GM12878 (cell line): ENCODE results near the gene MYL11. TPM values are rescaled to one million over a fixed set of nuclear protein-coding genes. Genes with fewer than 3 reads are reported as not detected.

Source experiments
- ATF7 ChIP-seq: fragments of 450-650 bp; IDR thresholded peaks from 2 replicates; pipeline ENCODE4 v1.6.1; 2016; ENCODE audit warnings: low read depth, mild to moderate bottlenecking
- BRCA1 ChIP-seq: IDR thresholded peaks from 2 replicates; pipeline ENCODE4 v1.6.1; 2011; ENCODE audit warnings: low read depth, low read length, improper control_type of control experiment
- CBX3 ChIP-seq: fragments of 200-600 bp; sonication (generic); IDR thresholded peaks from 2 replicates; pipeline ENCODE4 v1.6.1; 2016; ENCODE audit warnings: low read depth, borderline replicate concordance
- EGR1 ChIP-seq, 2 experiments: IDR thresholded peaks; 1 replicate in 1 of 2; 2 replicates in 1 of 2; pipeline ENCODE4 v1.6.1; 2011 to 2012; ENCODE audit warnings: low read depth in 2 of 2, low read length in 2 of 2, borderline replicate concordance in 1 of 2, mild to moderate bottlenecking in 1 of 2, moderate library complexity in 1 of 2
- ESRRA ChIP-seq: IDR thresholded peaks from 2 replicates; pipeline ENCODE4 v1.6.1; 2012; ENCODE audit warnings: mild to moderate bottlenecking, low read length, improper control_type of control experiment
- GABPA ChIP-seq: IDR thresholded peaks from 2 replicates; pipeline ENCODE4 v1.6.1; 2014; ENCODE audit warnings: antibody characterized with exemption, low read depth, mild to moderate bottlenecking, inconsistent platforms
- IRF4 ChIP-seq: IDR thresholded peaks from 2 replicates; pipeline ENCODE4 v1.6.1; 2011; ENCODE audit warnings: low read depth, low read length
- KLF5 ChIP-seq: fragments of 450-650 bp; IDR thresholded peaks from 2 replicates; pipeline ENCODE4 v1.6.1; 2014; ENCODE audit warnings: mild to moderate bottlenecking; ENCODE audit not compliant: partially characterized antibody
- MXI1 ChIP-seq: fragments of 150-350 bp; IDR thresholded peaks from 2 replicates; pipeline ENCODE4 v1.6.1; 2011; ENCODE audit warnings: low read depth, mild to moderate bottlenecking, inconsistent platforms, low read length, improper control_type of control experiment
- MYC ChIP-seq: IDR thresholded peaks from 2 replicates; pipeline ENCODE4 v1.6.1; 2011; ENCODE audit warnings: mild to moderate bottlenecking, low read length, moderate library complexity, inconsistent platforms; ENCODE audit not compliant: insufficient read depth, insufficient replicate concordance, insufficient read length, severe bottlenecking
- NFXL1 ChIP-seq: fragments of 450-650 bp; IDR thresholded peaks from 2 replicates; pipeline ENCODE4 v1.6.1; 2017; ENCODE audit warnings: antibody characterized with exemption, mild to moderate bottlenecking, borderline replicate concordance
- NFYB ChIP-seq: IDR thresholded peaks from 2 replicates; pipeline ENCODE4 v1.6.1; 2011; ENCODE audit warnings: low read depth, mild to moderate bottlenecking, low read length, improper control_type of control experiment, moderate library complexity; ENCODE audit not compliant: insufficient read depth
- RAD51 ChIP-seq: fragments of 450-650 bp; IDR thresholded peaks from 2 replicates; pipeline ENCODE4 v1.6.1; 2016; ENCODE audit warnings: moderate library complexity, mild to moderate bottlenecking, inconsistent platforms
- TARDBP ChIP-seq: IDR thresholded peaks from 2 replicates; pipeline ENCODE4 v1.6.1; 2016; ENCODE audit warnings: borderline replicate concordance
- polyA plus RNA-seq, 11 experiments: library from polyadenylated mRNA; depleted of rRNA in 4 of 11; unstranded in 6 of 11; stranded (reverse) in 5 of 11; fragments of >200 nt; fragmentation: Nextera tagmentation in 4 of 11; fragmentation: Illumina TruSeq in 1 of 11; extraction: Ambion mirVana in 4 of 11; extraction: Trizol in 1 of 11; gene quantifications; 1 replicate in 1 of 11; 2 replicates in 10 of 11; pipeline versions ENCODE4 v1.2.1 to v1.2.3, GENCODE V29; 2011 to 2016; ENCODE audit warnings: inconsistent platforms in 2 of 11, missing spikeins in 2 of 11, low read depth in 1 of 11
- total RNA-seq, 4 experiments: library from RNA; depleted of rRNA in 3 of 4; stranded (reverse); fragments of >200 nt in 3 of 4; fragmentation: Illumina TruSeq in 1 of 4; extraction: Trizol in 1 of 4; gene quantifications; 2 replicates each; pipeline versions ENCODE4 v1.2.1 to v1.2.3, GENCODE V29; 2013 to 2021
- TF ChIP-seq, protein P1 (sequence below): IDR thresholded peaks from 2 replicates; pipeline ENCODE4 v1.6.1; 2011; ENCODE audit warnings: low read depth, low read length, improper control_type of control experiment, borderline replicate concordance
- TF ChIP-seq, protein P2 (sequence below): IDR thresholded peaks from 2 replicates; pipeline ENCODE4 v1.6.1; 2012; ENCODE audit warnings: mild to moderate bottlenecking, low read depth, low read length
- TF ChIP-seq, protein P3 (sequence below): IDR thresholded peaks from 2 replicates; pipeline ENCODE4 v1.6.1; 2011; ENCODE audit warnings: borderline replicate concordance, low read depth, mild to moderate bottlenecking, moderate library complexity, low read length; ENCODE audit not compliant: insufficient read depth, poor library complexity, severe bottlenecking
- TF ChIP-seq, protein P4 (sequence below): fragments of 450-650 bp; IDR thresholded peaks from 2 replicates; pipeline ENCODE4 v1.6.1; 2014; ENCODE audit warnings: mild to moderate bottlenecking
- TF ChIP-seq, protein P5 (sequence below): IDR thresholded peaks from 2 replicates; pipeline ENCODE4 v1.6.1; 2011; ENCODE audit warnings: low read depth, mild to moderate bottlenecking, low read length, moderate library complexity, borderline replicate concordance; ENCODE audit errors: extremely low read depth

Gene MYL11
- total and polyA plus RNA-seq, 10 of the 15 experiments (the other 5 are each of a cell fraction or from before 2014, with no cell fraction given), result 0.19 to 1.2 (median 0.61) TPM; not detected in 5

DNA sequence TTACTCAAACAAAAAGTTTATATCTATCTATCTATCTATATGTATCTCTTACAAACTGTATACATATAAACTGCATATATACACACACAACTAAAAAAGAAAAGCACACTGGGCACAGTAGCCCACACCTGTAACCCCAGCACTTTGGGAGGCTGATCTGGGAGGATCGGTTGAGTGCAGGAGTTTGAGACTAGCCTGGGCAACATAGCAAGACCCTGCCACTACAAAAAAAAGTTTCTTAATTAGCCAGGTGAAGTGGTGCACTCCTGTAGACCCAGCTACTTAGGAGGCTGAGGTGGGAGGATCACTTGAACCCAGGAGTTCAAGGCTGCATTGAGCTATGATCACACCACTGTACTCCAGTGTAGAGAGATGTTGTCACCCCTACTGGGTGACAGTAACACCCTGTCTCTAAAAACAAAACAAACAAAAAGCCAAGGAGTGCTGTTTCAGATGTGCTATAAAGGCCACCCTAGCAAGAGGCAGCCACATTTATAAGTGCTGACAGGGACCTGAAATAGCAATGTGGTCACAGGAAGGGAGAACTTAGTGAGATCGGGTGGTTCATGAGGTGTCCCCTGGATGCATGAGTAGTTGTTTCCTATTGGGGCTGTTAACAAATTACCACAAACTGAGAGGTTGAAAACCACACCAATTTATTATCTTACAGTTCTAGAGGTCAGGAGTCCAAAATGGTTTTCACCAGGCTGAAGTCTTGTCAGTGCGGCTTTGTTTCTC lies 24.3 kb upstream of the MYL11 start (continued):
- peak; percentile 54; the same call in 1 of the 2 replicates for TF ChIP-seq NFYB
- no peak for TF ChIP-seq MYC
- TF ChIP-seq IRF4, result peak; percentile 64; the same call in 1 of the 2 replicates
- TF ChIP-seq, protein P1, sequence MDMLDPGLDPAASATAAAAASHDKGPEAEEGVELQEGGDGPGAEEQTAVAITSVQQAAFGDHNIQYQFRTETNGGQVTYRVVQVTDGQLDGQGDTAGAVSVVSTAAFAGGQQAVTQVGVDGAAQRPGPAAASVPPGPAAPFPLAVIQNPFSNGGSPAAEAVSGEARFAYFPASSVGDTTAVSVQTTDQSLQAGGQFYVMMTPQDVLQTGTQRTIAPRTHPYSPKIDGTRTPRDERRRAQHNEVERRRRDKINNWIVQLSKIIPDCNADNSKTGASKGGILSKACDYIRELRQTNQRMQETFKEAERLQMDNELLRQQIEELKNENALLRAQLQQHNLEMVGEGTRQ, result no peak
- no peak for TF ChIP-seq CBX3
- TF ChIP-seq TARDBP, result no peak
- TF ChIP-seq, protein P2, sequence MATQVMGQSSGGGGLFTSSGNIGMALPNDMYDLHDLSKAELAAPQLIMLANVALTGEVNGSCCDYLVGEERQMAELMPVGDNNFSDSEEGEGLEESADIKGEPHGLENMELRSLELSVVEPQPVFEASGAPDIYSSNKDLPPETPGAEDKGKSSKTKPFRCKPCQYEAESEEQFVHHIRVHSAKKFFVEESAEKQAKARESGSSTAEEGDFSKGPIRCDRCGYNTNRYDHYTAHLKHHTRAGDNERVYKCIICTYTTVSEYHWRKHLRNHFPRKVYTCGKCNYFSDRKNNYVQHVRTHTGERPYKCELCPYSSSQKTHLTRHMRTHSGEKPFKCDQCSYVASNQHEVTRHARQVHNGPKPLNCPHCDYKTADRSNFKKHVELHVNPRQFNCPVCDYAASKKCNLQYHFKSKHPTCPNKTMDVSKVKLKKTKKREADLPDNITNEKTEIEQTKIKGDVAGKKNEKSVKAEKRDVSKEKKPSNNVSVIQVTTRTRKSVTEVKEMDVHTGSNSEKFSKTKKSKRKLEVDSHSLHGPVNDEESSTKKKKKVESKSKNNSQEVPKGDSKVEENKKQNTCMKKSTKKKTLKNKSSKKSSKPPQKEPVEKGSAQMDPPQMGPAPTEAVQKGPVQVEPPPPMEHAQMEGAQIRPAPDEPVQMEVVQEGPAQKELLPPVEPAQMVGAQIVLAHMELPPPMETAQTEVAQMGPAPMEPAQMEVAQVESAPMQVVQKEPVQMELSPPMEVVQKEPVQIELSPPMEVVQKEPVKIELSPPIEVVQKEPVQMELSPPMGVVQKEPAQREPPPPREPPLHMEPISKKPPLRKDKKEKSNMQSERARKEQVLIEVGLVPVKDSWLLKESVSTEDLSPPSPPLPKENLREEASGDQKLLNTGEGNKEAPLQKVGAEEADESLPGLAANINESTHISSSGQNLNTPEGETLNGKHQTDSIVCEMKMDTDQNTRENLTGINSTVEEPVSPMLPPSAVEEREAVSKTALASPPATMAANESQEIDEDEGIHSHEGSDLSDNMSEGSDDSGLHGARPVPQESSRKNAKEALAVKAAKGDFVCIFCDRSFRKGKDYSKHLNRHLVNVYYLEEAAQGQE, result no peak
- peak; percentile 50; the same call in 1 of the 2 replicates for TF ChIP-seq GABPA
- TF ChIP-seq, protein P3, sequence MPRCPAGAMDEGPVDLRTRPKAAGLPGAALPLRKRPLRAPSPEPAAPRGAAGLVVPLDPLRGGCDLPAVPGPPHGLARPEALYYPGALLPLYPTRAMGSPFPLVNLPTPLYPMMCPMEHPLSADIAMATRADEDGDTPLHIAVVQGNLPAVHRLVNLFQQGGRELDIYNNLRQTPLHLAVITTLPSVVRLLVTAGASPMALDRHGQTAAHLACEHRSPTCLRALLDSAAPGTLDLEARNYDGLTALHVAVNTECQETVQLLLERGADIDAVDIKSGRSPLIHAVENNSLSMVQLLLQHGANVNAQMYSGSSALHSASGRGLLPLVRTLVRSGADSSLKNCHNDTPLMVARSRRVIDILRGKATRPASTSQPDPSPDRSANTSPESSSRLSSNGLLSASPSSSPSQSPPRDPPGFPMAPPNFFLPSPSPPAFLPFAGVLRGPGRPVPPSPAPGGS, result no peak
- TF ChIP-seq, protein P4, sequence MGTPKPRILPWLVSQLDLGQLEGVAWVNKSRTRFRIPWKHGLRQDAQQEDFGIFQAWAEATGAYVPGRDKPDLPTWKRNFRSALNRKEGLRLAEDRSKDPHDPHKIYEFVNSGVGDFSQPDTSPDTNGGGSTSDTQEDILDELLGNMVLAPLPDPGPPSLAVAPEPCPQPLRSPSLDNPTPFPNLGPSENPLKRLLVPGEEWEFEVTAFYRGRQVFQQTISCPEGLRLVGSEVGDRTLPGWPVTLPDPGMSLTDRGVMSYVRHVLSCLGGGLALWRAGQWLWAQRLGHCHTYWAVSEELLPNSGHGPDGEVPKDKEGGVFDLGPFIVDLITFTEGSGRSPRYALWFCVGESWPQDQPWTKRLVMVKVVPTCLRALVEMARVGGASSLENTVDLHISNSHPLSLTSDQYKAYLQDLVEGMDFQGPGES, result no peak
- peak; percentile 25 for TF ChIP-seq KLF5
- peak; percentile 62; the same call in 1 of the 2 replicates for TF ChIP-seq RAD51
- TF ChIP-seq NFXL1, result peak; percentile 80; the same call in 1 of the 2 replicates
- TF ChIP-seq ESRRA, result no peak; the same call in 1 of the 2 replicates
- TF ChIP-seq EGR1 (IDR thresholded peaks at IDR 0.05; ENCODE audit: borderline replicate concordance in 1 of 2, low read depth in 2 of 2, low read length in 2 of 2), result no peak
- peak; percentile 96 for TF ChIP-seq ATF7
- TF ChIP-seq, protein P5, sequence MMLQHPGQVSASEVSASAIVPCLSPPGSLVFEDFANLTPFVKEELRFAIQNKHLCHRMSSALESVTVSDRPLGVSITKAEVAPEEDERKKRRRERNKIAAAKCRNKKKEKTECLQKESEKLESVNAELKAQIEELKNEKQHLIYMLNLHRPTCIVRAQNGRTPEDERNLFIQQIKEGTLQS, result no peak
- TF ChIP-seq MXI1, result peak; percentile 45; the same call in 1 of the 2 replicates
- no peak for TF ChIP-seq BRCA1
